ENCODE measurements around the gene ARHGEF11.

GRCh38 chr1:156904187-156904959 lies 141.2 kb downstream of the ARHGEF11 start:
- TF ChIP-seq TARDBP (IDR thresholded peaks at IDR 0.05) (no peak), NFRKB (IDR thresholded peaks at IDR 0.05) (no peak)
